UCSD-AML1 (cell line): ENCODE results near the gene ANKRD63.

ENCODE experiments used
- DNase-seq: peaks from one replicate; lab custom pipeline; 2025; ENCODE audit not compliant: unreplicated experiment; lab: John Stamatoyannopoulos, UW

ANKRD63 gene

DNA sequence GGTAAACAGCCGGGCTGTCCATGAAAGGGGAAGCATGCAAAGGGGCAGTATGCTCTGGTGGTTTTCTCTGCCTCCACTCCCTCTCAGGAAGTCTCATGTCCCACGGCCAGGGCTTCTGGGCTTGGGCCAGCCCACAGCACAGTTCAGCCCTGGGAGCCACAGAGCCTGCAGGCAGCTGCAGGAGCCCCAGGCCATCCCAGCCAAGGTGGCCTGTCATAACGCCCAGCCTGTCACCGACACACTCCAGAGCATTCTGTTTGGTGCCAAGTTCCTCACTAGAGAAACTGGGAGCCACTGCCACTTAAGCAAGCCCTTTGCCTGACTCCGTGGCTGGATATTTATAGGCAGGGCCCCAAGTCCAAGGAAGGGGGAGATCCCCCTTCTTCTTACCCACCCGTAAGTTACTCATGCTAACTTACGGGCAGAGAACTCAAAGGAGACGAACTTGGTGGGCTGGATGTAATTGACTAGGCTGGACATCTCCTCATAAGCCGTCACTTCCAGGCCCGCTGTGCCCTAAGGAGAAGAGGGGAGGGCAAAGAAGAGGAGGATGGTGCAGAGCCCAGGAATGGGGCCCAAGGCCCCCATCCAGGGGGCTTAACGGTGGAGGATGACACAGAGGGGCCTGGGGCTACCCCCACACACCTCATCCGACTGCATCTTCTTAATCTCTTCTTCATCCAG, 13.2 kb upstream of the ANKRD63 start:
- DNase-seq: no peak

DNA sequence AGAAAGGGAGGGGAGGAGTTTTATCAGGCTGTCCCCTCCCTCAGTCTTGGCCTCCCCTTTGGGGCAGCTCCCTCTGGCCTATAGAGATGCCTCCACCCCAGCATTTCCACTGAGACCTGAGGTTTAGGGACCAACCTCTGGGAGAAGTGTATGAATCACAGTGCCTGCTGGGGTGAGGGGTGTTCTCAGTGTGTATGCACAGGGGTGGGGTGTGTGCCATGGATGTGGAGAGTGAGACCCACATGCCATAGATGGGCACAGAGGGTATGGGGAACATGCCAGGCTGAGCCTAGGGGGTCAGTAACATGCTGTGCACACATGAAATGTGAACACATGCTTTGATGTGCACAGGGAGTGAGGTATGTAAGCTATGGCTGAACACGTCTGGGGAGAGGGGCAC, 12.4 kb upstream of the ANKRD63 start:
- DNase-seq: no peak

DNA sequence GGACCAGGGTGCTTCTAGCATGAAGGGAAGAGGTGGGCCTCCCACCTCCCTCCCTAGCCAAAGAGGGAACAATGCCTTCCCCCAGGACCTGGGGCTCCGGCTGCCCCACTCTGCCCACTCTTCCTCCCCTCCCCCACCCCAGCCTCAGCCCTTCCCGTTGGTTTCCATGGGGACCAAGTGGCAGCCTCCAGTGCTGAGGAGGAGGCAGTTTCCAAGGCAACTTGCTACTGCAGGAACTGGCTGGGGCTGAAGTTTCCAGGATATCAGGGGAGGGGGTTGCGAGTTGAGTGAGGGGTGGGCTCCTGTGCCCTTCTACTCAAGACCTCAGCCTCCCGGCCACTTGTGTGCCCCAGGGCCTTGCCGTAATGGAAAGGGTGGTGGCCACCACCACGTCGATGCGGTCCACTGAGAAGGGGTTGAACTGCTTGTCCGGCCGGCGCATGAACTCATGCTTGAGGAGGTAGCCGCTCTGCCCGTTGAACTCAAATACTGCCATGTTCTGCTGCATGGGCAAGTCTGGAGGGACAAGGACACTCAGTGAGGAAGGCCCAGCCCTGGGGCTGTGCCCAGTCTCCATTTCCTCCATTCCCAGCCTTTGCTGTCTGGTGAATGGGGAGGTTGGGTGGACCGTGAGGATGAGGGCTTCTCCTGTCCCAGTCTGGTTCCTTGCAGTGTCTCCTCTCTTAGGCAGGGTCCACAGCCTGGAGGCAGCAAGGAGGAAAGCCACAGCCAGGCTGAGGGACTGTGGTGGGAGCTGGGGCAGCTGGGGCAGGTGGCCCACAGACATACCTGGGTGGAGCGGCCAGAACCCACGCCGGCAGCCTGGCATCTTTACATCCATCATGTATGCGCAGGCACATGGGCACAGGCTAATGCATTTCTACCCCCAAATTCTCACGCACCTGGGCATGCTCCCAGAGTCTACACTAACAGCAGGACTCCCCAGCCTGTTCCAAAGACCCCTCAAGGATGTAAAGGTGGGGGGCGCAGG, 11.3 kb upstream of the ANKRD63 start:
- no peak for DNase-seq

DNA sequence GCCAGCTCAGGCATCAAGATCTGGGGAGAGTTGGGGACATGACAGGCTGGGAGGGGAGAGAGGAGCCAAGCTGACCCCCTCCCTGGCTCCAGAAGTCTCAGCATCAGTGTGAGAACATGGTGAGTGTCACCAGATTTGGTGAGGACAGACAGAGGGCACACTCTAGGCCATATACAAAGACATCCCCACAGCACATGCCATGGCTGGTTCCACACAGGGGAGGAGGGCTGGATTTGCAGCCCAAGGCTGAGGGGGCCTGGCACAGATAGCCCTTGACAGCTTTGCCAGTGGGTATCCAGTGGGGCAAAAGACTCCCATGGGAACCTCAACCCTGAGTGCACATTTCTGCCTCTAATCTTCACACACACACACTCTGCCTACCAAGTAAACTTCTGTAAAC, 10.1 kb upstream of the ANKRD63 start:
- DNase-seq: no peak

DNA sequence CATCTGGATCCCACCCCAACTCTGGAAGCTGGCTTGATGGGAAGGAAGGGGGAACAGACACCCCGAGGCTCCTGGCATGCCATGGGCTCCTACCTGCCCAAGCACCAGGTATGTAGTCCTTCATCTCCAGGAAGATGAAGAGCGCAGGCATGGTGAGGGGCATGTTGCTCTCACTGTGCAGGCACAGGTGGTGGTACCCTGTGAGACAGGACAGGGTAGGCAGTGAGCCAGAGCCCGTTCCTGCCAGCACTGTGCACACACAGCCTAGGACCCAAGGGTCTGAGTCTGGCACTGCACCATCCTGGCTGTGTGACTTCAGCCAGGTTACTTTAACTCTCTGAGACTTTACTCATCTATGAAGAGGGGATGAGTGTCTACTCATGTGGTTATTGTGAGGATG, 9.4 kb upstream of the ANKRD63 start:
- no peak for DNase-seq

- no peak for DNase-seq
These were observed 8.2 kb upstream of the ANKRD63 start for GRCh38 chr15:40290918-40291574.

- DNase-seq: no peak
These were observed 7.7 kb upstream of the ANKRD63 start for GRCh38 chr15:40290545-40290917.

GRCh38 chr15:40289140-40289775, 6.4 kb upstream of the ANKRD63 start:
- no peak for DNase-seq

- no peak for DNase-seq
These were observed 5.1 kb upstream of the ANKRD63 start for GRCh38 chr15:40287968-40288367.

DNA sequence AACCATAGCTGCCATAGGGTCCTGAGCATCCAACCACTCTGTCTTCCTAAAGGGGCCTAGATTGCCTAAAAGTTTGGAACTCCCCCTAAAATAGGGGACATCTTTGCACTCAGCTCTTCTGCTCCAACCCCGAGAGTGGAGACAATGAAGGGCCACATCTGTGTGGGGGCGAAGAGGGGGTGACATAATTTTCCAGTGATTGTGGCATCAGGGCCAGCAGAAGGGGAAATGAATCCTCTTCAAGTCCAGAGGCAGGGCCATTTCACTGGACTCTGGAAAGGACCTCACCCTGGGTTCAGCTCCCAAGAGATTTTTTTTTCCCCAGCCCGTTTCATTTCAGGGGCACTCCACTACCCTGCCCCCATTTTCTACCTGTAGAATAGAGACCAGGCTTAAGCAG, 4.6 kb upstream of the ANKRD63 start:
- no peak for DNase-seq

DNA sequence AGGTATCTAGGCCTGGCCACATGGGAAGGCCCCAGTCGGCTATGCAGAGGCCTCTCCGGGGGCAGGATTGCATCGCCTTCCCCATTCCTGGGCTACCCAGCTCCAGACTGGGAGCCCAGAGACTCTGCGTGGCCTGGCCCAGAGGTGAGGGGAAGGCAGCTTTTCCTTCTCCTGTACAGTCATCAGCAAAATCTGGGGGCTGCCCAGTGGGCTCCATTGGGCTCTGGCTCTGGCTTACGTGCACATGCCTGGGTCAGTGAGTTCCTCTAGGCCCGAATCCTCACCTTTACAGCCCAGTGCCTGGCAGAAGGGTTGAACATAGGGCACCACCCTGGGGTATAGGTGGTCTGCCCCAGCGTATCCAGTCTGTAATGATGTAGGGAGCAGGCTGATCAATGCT, 3.9 kb upstream of the ANKRD63 start:
- no peak for DNase-seq

DNA sequence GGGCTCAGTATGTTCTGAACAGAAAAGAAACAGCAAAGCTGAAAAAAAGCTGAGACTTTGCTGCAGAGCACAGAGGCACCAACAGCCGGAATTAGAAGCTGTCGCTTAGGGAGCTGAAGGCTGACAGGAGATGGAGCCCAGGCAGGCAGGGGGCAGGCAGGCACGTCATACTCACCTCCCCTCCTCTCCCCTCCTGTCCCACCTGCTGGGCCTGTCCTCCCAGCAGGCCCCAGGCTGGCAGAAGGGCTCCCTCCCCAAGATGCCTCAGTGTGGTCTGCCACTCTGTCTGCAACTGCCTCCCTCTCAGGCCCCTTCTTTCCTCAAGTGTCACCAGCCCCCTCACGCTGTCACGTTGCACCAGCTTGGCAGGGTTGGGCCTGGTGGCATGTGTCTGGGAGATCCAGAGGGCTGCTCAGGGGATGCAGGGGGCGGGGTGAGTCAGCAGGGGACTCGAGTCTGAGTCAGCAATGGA, 3.2 kb upstream of the ANKRD63 start:
- DNase-seq: no peak

DNA sequence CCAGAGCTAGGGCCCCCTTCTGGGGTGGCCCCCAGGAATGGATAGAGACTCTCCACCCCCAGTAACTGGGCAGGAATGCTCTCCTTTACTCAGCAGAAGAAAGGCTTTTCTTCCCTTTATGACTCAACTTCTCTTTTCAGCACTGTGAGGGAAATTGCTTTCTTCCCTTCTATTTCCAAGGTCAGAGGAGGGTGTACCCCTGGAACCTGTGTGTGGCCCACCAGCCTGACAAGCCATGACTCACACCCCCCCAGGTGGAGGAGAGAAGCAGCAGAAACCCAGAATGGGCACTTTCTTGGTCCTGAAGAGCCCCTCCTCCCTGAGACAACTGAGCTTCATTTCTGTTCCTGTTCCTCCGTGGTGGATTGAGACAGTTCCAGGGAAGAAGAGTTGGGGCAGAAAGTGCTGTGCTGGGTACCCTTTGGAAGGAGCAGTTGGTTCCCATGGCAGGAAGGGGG, 2.7 kb upstream of the ANKRD63 start:
- DNase-seq: no peak

- DNase-seq: no peak
These were observed 2.3 kb upstream of the ANKRD63 start for GRCh38 chr15:40285151-40285550.

- DNase-seq: no peak
These were observed 894 bp upstream of the ANKRD63 start for GRCh38 chr15:40283615-40284300.

DNA sequence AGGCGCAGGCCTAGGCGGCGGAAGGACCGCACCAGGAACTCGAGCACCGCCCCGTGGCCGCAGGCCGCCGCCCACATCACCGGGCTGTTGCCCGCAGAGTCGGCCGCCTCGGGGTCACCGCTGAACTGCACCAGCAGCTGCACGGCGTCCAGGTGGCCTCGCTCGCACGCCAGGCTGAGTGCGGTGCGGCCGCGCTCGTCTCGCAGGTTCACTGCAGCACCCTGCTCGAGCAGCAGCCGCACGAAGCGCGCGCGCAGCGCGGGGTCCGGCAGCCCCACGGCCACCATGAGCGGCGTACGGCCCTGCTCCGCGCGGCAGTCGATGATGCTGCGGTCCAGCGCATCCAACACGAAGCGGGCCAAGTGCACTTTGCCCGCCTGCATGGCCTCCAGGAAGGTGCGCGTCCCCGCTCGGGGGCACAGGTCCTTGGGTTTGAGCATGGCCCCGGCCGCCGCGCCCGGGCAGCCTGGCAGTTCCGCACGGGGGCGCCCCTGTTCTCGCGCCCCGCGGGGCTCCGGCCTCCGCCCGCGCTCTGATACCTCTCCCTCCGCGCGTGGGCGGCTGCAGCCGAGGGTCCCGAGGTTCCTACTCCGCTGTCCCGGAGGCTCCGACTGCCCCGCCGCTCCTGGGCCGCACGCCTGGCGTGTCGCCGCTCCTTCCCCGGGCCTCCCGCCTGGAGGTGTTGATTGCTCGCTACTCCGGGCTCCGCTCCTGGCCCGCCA, 556 bp downstream of the ANKRD63 start:
- DNase-seq: peak; percentile 77

DNA sequence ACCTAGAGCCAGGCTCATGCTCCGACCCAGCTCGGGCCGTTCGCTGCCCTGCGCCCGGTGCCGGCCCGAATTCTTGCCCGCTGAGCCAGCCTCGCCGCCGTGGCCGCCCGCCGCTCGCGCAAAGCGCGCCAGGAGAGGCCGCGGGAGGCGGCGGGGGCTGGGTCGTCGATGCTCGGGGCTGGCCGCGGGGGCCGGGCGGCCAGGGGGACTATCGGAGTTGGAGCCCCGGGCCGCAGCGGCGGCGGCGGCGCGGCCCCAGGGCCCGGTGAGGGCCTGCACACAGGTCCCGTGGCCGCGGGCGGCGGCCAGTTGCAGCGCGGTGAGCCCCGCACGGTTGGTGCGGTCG, 1.1 kb downstream of the ANKRD63 start:
- no peak for DNase-seq

GRCh38 chr15:40281057-40281800, 1.6 kb downstream of the ANKRD63 start:
- no peak for DNase-seq
